Activated naive CD8-positive, alpha-beta T cell (primary cell): ENCODE results near the gene TERB1.

Experiments used
- H3K27ac Mint-ChIP-seq: one replicate; pipeline ENCODE4 v1.8.0; 2021; ENCODE audit warnings: mixed read lengths
- H3K27me3 Mint-ChIP-seq: one replicate; pipeline ENCODE4 v1.8.0; 2021; ENCODE audit warnings: mixed read lengths
- H3K36me3 Mint-ChIP-seq: one replicate; pipeline ENCODE4 v1.8.0; 2021; ENCODE audit warnings: mixed read lengths
- H3K4me1 Mint-ChIP-seq: one replicate; pipeline ENCODE4 v1.8.0; 2021; ENCODE audit warnings: low read depth, mixed read lengths
- H3K4me3 Mint-ChIP-seq: one replicate; pipeline ENCODE4 v1.8.0; 2021; ENCODE audit warnings: mild to moderate bottlenecking, mixed read lengths
- H3K9me3 Mint-ChIP-seq: one replicate; pipeline ENCODE4 v1.8.0; 2021; ENCODE audit warnings: low read depth, mixed read lengths

The TERB1 gene

GRCh38 chr16:66741950-66742808, 59.2 kb downstream of the TERB1 start:
- peaks cover 27% of the 10 kb centered on the region for H3K4me1 Mint-ChIP-seq
- H3K27ac Mint-ChIP-seq: no peak overlapping the region
- no peaks in the 10 kb centered on the region for H3K27me3 Mint-ChIP-seq
- H3K36me3 Mint-ChIP-seq: peaks cover 3% of the 10 kb centered on the region
- no peaks in the 10 kb centered on the region for H3K9me3 Mint-ChIP-seq
- H3K4me3 Mint-ChIP-seq: no peak overlapping the region

DNA sequence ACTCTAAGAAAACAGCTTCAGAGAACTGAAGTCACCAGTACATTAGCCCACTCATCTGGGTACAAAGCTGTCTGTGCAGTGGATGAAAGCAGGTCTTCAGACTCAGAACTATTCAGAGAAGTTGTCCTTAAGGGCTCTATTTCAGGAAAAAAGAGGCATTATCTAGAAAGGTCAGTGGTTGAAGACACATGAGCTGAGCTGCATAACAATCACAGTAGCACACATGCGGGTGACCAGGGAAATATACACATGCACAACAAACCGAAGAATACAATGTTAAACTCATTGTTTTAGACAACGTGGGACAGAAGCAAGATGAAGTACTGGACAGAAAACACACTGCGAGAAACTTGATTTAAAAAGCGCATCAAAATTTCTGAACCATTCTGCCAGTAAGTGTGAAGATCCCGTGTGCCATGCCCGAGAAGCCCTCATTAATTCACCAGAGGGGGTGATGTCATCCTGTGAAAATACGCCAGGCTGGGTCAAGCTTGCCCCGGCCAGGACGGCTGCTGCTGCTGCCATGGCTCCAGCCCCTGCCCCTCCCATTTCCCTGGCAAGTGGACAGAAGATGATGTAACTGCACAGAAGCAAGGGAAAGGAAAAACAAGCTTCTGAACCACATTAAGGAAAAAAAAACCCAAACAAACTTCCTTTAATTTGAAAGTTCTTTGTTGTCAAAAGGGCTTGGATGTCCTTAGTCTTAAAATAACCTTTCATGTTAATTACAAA, 60.0 kb downstream of the TERB1 start:
- Mint-ChIP-seq H3K4me1 (peaks cover 21% of the 10 kb centered on the region), H3K27ac (peak overlapping the region; percentile 17), H3K4me3 (no peak overlapping the region), H3K27me3 (no peaks in the 10 kb centered on the region), H3K9me3 (no peaks in the 10 kb centered on the region), H3K36me3 (peaks cover 3% of the 10 kb centered on the region)

- H3K27ac Mint-ChIP-seq: no peak overlapping the region
- H3K4me1 Mint-ChIP-seq: peaks cover 18% of the 10 kb centered on the region
- H3K36me3 Mint-ChIP-seq: peaks cover 3% of the 10 kb centered on the region
- no peaks in the 10 kb centered on the region for H3K9me3 Mint-ChIP-seq
- H3K27me3 Mint-ChIP-seq: no peaks in the 10 kb centered on the region
- H3K4me3 Mint-ChIP-seq: no peak overlapping the region
Observed at GRCh38 chr16:66740533-66740932, 60.9 kb downstream of the TERB1 start.

DNA sequence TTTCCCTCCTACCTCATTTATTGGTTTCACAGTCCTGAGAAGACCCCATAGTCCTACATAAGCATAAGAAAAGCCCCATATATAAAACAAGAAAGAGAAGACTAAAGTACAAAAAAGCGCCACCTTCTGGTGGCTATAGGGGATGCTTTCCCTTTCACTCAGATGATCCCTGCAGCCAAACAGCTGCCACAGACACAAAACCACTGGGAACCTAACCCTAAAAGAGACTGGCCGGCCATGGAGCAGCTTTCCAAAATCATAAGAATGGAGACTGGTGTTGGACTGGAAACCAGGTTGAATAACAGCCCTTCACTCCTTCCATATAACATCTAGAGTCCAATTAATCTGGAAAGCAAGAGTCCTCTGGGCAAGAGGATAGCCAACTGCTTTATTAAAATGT, 61.4 kb downstream of the TERB1 start:
- H3K27ac Mint-ChIP-seq: no peak overlapping the region
- H3K9me3 Mint-ChIP-seq: no peaks in the 10 kb centered on the region
- H3K36me3 Mint-ChIP-seq: peaks cover 3% of the 10 kb centered on the region
- peaks cover 18% of the 10 kb centered on the region for H3K4me1 Mint-ChIP-seq
- no peak overlapping the region for H3K4me3 Mint-ChIP-seq
- no peaks in the 10 kb centered on the region for H3K27me3 Mint-ChIP-seq

GRCh38 chr16:66735891-66736290, 65.5 kb downstream of the TERB1 start:
- no peak overlapping the region for H3K4me3 Mint-ChIP-seq
- no peaks in the 10 kb centered on the region for H3K9me3 Mint-ChIP-seq
- H3K36me3 Mint-ChIP-seq: peaks cover 7% of the 10 kb centered on the region

GRCh38 chr16:66731101-66731500, 70.3 kb downstream of the TERB1 start:
- Mint-ChIP-seq H3K4me1 (peaks cover 6% of the 10 kb centered on the region), H3K4me3 (no peak overlapping the region), H3K27ac (no peak overlapping the region), H3K36me3 (peaks cover 10% of the 10 kb centered on the region), H3K9me3 (no peaks in the 10 kb centered on the region), H3K27me3 (no peaks in the 10 kb centered on the region)

More at GRCh38 chr16:66735891-66736290, 65.5 kb downstream of the TERB1 start:
- Mint-ChIP-seq H3K27me3 (no peaks in the 10 kb centered on the region), H3K4me1 (peaks cover 13% of the 10 kb centered on the region), H3K27ac (peak overlapping the region; percentile 50)

GRCh38 chr16:66728804-66729203, 72.6 kb downstream of the TERB1 start:
- Mint-ChIP-seq H3K9me3 (no peaks in the 10 kb centered on the region), H3K36me3 (peaks cover 10% of the 10 kb centered on the region), H3K4me1 (peaks cover 6% of the 10 kb centered on the region), H3K27me3 (no peaks in the 10 kb centered on the region), H3K27ac (no peak overlapping the region), H3K4me3 (no peak overlapping the region)

DNA sequence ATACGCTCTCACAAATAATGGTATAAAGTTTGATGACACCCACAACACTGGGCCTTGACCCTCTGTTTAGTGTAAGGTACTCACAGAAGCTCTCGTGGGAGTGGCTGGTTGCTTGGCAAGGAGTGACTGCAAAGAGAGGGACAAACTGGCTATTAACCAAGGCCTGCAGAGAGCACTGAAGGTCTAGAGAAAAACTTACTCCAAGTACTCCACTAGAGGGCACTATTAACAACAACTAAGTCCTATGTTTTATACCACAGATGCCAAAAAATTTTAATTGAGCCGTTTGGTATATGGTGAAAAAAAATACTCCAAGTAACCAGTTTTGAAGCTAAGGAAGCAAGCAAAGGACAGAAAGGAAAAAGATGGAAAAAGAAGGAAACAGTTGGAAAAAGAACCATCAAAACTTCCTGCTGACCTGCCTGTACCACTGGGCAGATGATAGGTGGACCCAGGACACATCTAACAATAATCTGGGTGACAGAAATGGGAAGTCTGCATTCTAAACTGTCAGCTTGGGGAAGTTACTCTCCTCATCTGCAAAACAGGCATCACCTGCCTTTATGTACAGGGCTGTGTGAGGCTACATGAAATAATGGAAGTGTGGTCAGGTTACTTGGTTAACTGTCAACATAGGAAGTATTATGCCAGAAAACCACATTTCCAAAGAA, 73.1 kb downstream of the TERB1 start:
- no peak overlapping the region for H3K4me3 Mint-ChIP-seq
- H3K27me3 Mint-ChIP-seq: no peaks in the 10 kb centered on the region
- H3K36me3 Mint-ChIP-seq: peaks cover 12% of the 10 kb centered on the region
- H3K9me3 Mint-ChIP-seq: no peaks in the 10 kb centered on the region
- peak overlapping the region; percentile 42 for H3K27ac Mint-ChIP-seq
- peaks cover 6% of the 10 kb centered on the region for H3K4me1 Mint-ChIP-seq

DNA sequence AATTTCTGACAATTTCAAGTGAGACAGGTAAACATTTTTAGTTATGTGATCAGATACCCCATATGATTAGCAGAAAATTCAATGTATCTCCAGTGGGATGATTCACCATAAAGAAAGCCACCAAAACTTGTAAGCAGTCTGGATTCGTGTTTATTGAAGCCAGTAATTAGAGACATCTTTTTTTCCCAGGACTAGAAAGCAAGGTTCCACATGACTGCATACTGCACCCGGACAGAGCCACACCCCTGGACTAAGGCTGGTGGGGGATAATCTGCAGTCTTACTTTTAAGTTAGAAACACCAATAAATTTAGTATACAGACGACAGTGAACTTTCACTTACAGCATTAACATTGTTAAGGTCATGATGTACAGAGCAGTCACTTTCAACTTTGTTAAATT, 80.6 kb downstream of the TERB1 start:
- peaks cover 2% of the 10 kb centered on the region for H3K36me3 Mint-ChIP-seq
- H3K9me3 Mint-ChIP-seq: no peaks in the 10 kb centered on the region
- H3K27ac Mint-ChIP-seq: no peak overlapping the region
- H3K27me3 Mint-ChIP-seq: no peaks in the 10 kb centered on the region
- no peaks in the 10 kb centered on the region for H3K4me1 Mint-ChIP-seq
- H3K4me3 Mint-ChIP-seq: no peak overlapping the region

- H3K27me3 Mint-ChIP-seq: no peaks in the 10 kb centered on the region
- H3K9me3 Mint-ChIP-seq: no peaks in the 10 kb centered on the region
- H3K4me1 Mint-ChIP-seq: no peaks in the 10 kb centered on the region
- H3K27ac Mint-ChIP-seq: no peak overlapping the region
- H3K4me3 Mint-ChIP-seq: no peak overlapping the region
- H3K36me3 Mint-ChIP-seq: peaks cover 2% of the 10 kb centered on the region
Observed at GRCh38 chr16:66719246-66719645, 82.1 kb downstream of the TERB1 start.

- H3K27me3 Mint-ChIP-seq: no peaks in the 10 kb centered on the region
- H3K9me3 Mint-ChIP-seq: no peaks in the 10 kb centered on the region
- H3K4me3 Mint-ChIP-seq: no peak overlapping the region
- H3K27ac Mint-ChIP-seq: no peak overlapping the region
- no peaks in the 10 kb centered on the region for H3K36me3 Mint-ChIP-seq
- H3K4me1 Mint-ChIP-seq: no peaks in the 10 kb centered on the region
Observed at GRCh38 chr16:66717776-66718175, 83.6 kb downstream of the TERB1 start.

GRCh38 chr16:66717112-66717675, 84.2 kb downstream of the TERB1 start:
- H3K4me3 Mint-ChIP-seq: no peak overlapping the region
- peaks cover 2% of the 10 kb centered on the region for H3K36me3 Mint-ChIP-seq
- H3K27me3 Mint-ChIP-seq: peaks cover 3% of the 10 kb centered on the region
- H3K9me3 Mint-ChIP-seq: no peaks in the 10 kb centered on the region
- H3K4me1 Mint-ChIP-seq: no peaks in the 10 kb centered on the region
- no peak overlapping the region for H3K27ac Mint-ChIP-seq

GRCh38 chr16:66714654-66715307, 86.6 kb downstream of the TERB1 start:
- Mint-ChIP-seq H3K27me3 (peaks cover 3% of the 10 kb centered on the region), H3K9me3 (no peaks in the 10 kb centered on the region), H3K36me3 (peaks cover 2% of the 10 kb centered on the region), H3K27ac (no peak overlapping the region), H3K4me1 (no peaks in the 10 kb centered on the region), H3K4me3 (no peak overlapping the region)

DNA sequence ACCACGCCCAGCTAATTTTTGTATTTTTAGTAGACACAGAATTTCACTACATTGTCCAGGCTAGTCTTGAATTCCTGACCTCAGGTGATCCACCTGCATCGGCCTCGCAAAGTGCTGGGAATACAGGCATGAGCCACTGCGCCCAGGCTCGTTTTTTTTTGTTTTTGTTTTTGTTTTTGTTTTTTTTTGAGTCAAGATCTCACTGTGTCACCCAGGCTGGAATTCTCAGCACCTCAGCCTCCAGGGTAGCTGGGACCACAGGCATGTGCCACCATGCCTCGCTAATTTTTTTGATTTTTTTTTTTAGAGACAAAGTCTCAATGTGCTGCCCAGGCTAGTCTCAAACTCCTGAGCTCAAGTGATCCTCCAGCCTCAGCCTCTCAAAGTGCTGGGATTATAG, 87.3 kb downstream of the TERB1 start:
- Mint-ChIP-seq H3K36me3 (peaks cover 2% of the 10 kb centered on the region), H3K4me1 (no peaks in the 10 kb centered on the region), H3K9me3 (no peaks in the 10 kb centered on the region), H3K27me3 (peaks cover 3% of the 10 kb centered on the region), H3K27ac (no peak overlapping the region), H3K4me3 (no peak overlapping the region)
